Activated CD8-positive, alpha-beta memory T cell treated with anti-CD3 and anti-CD28 coated beads, Interleukin-2, amount 50 U/mL, for 48 hours (primary cell): Measurements from ENCODE around the gene ISYNA1.
A peak's percentile ranks its signal among the peaks of the same experiment; 100 is the strongest.
"Not testable (repeated sequence)": the region's sequence is repeated elsewhere in the genome, so short reads cannot be mapped to it uniquely, and the experiment has no call there.

Experiments used
- DNase-seq: peaks from one replicate; pipeline ENCODE4 v3.0.0-alpha.2; 2020

The ISYNA1 gene

DNA sequence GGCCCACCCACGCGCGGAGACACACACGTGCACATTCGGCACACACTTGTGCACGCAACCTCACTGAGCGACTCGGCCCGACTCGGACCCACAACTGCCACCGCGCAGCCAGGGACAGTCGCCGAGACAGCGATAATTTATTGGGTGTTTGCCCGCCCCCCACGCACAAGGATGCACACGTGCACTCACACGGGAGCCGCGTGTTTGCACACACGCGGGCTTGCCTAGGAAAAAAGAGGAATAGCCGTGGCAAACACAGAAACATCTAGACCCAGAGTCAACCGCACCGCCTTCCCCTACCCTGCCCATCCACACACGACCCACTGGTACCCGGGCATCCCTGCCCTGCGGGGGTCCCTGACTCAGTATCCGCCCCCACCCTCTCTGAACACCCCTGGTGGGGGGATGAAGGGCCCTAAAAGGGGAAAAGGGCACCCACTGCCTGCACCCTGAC is 19.9 kb downstream of the ISYNA1 start:
- DNase-seq, result peak; percentile 73

DNA sequence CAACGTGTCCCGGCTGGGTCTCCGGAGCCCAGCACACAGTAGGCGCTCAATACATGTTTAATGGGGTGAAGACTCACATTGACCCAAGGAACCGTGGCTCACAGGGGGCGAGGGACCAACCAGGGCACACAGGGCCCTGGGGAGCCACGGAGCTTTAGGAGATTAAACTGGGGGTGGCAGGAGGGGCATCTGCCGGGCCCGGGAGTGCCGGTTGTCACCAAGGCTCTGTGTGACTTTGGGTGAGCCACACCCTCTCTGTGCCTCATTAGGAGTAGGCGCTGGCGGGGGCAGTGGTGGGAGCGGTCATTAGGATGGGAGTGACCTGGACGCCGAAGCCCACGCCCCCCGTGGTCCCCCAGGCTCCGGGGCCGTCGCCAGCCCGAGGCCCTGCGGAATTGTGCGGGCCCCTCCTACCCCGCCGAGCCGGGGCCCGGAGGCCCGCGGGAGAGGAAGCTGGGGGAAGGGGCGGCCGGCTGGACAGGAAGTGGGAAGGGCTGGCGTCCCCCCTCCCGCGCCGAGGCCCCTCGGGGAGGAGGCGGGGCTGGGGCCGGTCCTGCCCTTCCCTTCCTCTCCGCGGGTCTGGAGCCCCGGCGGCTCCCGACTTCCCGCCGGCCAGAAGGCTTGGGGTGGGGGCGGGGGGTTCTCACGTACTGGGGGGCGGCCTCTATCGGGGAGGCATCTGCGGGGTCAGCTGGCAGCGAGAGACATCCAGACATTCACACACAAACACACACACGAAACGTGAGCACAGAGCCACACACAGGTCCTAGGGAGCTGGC is 20.5 kb downstream of the ISYNA1 start:
- peak; percentile 71 for DNase-seq

DNA sequence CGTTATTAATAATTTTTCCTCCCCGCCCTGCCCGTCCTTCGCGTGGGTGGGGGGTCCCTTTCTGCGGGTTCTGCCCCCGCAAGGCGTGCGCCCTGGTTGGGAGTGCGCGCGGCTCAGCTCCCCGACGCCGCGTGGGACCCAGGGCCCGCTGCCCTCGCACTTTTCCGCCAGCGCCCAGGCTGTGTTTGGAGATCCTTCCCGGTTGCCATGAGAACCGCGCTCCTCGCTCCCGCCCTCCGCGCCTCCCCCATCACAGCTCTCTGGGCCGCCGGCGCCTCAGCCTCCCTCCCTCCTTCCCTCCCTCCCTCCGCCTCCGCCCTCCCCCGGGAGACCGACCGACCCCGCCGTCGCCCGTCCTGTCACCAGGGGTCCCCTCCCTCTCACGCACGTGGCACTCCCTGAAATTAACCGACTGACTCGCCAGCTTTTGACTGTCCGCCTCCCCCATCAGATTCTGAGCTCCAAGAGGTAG is 21.1 kb downstream of the ISYNA1 start:
- peak; percentile 82 for DNase-seq

DNA sequence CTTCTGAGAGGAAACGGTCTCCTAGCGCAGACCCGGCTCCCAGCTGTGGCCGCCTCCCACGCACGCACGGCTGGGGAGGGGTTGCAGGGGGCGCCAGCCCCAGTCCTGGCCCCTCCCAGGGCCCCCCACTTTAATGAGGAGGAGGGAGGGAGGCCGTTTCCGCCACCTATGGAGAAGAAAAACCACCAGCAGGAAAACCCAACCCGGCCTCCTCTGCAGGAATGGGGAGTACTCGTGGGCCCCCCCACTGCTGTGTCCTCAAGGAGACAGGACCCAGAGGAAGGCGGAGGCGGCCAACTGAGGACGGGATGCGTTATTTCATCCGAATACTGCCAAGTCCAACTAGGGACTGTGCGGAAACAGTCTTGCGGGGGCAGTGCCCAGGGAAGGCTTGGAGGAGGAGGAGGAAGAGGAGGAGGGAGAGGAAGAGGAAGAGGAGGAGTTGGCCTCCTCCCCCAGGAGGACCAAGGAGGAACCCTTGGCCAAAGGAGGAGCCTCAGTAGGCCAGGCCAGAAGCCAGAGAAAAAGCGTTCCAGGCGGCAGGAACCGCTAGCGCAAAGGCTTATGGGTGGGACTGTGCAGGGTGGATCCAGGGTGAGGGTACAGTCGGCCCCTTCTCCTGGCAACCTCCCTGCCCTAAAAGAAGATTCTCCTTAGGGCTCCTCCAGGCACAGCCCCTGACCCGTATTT is 22.6 kb downstream of the ISYNA1 start:
- DNase-seq, result peak; percentile 59

DNA sequence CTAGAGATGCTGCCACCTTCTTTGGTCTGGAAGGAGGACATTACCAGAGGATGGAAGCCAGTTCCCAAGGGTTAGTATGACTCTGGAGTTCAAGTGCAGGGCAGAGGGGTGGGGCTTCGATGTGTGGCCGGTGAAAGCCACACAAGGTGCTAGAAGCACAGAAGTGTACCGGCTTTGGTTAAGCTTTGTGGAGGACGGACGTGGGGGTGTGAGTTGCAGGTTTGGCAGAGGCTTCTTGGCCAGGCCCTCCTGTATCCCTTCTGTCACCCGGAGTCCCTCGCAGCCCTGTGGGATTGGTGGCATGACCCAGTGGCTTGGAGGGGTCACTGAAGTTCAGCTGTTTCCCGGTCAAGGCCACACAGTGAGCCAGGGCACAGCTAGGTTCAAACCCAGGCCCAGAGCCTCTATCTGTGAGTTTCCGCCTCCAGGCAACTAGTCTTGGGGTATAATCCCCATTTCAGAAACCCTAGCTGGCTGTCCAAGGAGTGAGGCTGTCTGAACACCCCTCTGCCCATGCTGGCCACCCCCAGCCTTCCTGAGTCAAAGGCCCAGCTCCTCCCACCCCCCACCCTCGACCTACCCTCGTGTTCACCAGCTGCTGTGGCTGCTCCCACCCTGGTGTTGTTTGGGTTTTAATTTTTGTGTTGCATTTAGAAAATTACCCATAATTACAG is 23.3 kb downstream of the ISYNA1 start:
- DNase-seq, result no peak

DNA sequence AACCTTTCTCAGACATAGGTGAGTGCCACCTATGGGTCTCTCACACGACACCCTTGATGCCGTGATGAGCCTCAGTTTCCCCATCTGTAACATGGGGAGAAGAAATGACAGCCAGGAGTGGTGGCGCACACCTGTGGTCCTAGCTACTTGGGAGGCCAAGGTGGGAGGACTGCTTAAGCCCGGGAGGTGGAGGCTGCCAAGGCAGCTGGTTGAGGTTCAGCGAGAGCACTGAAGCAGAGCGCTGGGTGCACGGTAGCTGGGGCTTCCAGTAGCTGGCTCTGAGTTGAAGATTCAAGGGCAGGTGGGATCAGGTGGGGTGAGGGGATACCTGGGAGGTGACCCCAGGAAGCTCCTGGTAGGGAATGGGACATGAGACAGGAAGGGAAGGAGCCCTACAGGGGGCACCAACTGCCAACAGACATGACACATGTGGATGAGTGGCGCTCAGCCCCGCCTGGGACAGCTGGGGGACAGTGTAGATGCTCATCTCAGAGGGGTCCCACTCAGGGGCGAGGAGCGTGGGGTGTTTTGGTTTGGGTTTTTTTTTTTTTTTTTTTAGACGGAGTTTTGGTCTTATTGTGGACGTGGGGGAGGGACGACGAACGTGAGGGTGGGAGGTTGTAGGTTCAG is 25.2 kb downstream of the ISYNA1 start:
- DNase-seq, result no peak

DNA sequence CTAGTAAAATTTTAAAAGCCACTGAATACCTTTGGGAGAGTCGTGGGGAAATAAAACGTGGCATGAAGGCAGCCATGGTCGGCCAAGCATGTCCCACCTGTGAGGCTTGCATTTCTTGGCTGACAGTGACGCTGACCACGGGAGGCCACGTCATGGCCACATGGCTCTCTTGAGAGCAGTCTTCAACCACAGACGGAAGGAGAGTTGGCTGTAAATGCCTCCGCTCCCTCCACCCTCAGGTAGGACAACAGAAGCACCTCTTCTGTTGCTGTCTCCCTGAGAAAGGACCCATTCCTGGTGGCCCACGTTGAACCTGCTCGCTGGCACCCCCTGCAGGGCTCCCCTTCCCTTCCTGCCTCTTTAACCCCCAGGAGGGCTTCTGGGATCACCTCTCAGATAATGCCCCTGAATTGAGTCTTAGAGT is 29.9 kb downstream of the ISYNA1 start:
- peak; percentile 64 for DNase-seq

DNA sequence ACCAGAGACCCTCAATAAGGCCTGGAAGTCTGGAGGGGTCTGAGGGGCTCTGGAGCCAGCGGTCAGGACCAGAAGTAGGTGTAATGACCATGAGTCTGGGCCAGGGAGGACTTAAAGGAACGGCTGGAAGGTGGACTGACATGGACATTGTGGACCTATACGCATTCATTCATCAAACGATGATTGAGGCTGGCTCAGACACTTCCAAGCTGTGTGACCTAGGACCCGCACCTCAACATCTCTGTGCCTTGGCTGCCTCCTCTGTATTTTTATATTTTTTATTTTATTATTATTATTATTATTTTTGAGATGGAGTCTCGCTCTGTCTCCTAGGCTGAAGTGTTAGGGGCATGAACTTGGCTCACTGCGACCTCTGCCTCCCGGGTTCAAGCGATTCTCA is 31.2 kb downstream of the ISYNA1 start:
- DNase-seq, result no peak

DNA sequence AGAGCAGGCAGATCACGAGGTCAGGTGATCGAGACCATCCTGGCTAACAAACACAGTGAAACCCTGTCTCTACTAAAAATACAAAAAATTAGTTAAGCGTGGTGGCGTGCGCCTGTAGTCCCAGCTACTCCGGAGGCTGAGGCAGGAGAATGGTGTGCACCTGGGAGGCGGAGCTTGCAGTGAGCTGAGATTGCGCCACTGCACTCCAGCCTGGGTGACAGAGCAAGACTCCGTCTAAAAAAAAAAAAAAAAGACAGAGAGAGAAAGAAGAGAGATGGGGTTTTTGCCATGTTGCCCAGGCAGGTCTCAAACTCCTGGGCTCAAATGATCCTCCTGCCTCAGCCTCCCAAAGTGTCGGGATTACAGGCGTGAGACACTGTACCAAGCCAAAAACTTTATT is 32.2 kb downstream of the ISYNA1 start:
- not testable (repeated sequence) for DNase-seq

DNA sequence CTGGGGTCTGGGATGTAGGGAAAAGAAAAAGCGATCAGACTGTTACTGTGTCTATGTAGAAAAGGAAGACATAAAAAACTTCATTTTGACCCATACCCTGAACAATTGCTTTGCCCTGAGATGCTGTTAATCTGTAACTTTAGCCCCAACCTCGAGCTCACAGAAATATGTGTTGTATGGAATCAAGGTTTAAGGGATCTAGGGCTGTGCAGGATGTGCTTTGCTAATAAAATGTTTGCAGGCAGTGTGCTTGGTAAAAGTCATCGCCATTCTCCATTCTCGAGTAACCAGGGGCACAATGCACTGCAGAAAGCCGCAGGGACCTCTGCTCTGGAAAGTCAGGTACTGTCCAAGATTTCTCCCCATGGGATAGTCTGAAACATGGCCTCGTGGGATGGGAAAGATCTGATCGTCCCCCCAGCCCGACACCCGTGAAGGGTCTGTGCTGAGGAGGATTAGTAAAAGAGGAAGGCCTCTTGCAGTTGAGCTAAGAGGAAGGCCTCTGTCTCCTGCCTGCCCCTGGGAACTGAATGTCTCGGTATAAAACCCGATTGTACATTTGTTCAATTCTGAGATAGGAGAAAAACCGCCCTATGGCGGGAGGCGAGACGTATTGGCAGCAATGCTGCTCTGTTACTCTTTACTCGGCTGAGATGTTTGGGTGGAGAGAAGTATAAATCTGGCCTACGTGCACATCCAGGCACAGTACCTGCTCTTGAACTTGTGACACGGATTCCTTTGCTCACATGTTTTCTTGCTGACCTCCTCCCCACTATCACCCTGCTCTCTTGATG is 35.3 kb downstream of the ISYNA1 start:
- not testable (repeated sequence) for DNase-seq

DNA sequence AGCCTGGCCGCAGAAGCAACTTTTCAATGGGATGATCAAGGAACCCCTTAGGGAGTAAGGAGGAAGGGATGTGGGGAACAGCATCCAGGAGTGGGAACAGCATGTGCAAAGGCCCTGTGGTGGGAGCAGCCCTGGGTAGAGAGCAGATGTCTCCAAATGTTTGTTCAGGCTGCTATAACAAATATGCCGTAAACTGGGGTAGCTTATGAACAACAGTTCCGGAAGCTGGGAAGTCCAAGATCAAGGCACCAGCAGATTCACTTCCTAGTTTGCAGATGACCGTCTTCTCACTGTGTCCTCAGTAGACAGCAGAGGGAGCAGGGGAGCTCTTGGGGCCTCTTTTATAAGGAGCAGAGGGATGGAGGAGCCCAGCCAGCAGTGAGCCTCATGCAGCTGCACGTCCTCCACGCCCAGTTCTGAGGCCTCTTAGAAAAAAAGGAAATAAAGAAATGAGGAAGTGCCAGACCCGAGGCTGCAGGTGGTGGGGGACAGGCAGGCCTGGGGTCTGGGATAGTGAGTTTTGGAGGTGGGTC is 36.3 kb downstream of the ISYNA1 start:
- no peak for DNase-seq

DNA sequence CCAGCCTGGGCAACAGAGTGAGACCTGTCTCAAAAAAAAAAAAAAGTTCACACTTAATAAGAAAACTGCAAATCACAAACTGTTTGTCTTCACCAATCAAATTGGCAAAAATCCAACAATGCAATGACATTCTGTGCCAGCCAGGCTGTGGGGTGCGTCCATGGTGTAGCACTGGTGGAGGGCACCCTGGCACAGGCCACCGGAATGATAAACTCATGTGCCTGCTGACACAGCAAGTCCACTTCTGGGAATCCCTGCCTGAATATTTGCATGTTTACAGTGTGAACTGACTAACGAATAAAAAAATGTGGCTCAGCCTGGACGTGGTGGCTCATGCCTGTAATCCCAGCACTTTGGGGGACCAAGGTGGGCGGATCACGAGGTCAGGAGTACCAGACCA is 38.9 kb downstream of the ISYNA1 start:
- no peak for DNase-seq

DNA sequence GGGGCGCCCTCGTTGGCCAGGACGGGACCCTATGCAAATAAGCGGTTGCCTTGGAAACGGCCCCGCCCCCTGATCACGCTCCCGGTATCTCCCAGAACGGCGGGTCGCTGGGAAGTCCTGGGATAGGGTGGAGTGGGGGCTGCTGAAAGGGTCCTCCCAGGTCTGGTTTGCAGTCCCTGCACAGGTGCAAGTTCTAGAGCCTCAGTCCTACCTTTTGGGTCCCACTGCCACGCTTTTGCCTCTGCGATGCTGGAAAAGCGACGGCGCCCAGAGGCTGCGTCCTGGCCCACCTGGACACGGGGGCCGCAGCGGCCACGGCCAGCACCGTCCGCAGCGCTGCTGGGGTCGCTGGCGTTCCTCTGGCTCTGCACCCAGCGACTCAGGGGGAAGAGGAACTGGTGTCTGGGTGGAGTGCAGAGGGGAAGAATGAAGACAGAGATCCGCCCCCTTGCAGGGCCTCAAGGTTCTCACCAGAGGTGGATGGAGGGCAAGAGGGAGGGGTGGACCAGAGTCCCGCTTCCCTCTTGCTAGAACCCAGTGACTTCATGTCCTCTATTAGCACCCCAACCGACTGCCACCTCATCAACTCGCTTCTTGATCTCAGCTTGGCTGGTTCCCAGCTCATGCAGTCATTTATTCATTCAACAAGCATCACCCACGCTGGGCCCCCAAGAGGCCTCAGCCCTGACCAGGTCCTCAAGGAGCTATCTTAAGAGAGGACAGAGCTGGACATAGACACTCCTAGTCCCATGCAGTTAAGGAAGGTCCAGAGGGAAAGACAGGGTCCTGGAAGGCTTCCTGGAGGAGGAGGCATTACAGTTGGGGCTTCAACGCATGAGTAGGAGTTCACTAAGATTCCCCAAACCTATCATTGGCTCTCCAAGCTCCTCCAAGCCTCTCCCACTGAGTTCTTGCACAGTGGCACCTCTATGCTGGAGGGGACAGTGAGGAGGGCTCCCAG is 40.4 kb downstream of the ISYNA1 start, which contains the start of gene LRRC25:
LRRC25 (minus strand) TSS at position 381 of the 961 bp plus-strand sequence. CDS start 659 bp downstream, outside the sequence.
- no peak for DNase-seq

DNA sequence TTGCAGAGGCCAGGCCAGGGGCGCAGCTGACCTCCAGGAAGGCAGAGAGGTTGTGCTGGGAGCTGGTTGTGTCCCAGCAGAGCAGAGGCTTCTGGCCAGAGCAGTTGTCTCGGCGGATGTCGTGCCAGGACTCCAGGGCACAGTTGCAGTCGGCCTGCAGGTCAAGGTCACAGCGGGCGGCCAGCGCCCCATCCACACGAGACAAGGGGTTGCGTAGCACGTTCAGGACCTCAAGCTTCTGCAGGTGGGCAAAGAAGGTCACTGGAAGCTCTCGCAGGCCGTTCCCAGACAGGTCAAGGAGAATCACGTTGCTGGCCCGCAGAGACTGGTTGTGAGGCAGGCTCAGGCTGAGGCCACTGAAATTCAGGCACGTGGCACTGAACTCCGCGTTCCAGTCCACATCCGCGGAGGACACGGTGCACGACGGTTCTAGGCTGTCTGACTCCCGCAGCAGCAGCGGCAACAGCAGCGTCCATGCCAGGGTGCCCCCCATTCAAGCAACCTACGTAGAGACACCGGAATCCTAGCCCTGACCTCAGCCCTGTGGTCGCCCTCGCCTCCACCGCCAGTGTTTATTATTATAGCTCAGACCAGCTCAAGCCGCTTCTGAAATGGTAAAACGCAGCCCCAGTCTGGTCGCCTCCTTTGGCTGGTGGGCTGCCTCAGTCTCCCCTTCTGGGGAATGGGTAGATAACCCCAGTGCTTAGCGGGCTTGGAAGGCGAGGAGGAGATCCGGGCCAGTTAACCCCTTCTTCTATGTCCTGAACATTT is 41.3 kb downstream of the ISYNA1 start:
- DNase-seq, result no peak

DNA sequence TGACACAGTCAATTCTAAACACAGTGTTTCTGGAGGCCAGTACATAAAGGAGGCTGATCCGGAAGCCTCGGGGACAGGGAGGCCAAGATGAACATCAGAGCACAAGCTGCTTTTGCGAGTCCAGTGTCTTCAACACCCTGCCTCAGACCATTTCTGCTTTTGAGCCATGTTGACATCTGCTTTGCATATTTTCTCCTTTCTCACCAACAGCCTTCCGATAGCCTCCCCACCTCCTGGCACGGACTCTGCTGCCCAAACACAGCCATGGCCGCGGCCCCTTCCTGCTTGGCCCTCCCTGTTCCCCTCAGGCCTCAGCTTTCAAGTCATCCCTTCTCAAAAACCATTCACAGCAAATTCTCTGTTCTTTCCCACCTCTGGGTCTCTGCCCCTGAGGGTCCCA is 44.1 kb downstream of the ISYNA1 start:
- no peak for DNase-seq

DNA sequence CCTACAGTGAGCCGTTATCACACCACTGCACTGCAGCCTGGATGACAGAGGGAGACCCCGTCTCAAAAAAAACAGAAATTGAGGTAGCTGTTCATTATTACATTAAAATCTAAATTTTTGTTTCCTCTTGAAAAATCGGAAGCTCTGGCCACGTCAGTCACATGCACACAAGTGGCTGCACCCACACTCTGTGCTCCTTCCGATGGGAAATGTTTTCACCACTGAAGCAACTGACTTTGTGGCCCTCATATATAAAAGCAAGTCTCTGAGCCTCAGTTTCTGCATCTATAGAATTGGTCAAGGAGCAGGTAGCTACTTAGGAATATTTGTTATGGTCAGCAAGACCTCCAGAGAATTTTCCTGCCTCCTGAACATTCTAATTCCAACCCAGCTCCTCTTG is 45.0 kb downstream of the ISYNA1 start:
- no peak for DNase-seq

DNA sequence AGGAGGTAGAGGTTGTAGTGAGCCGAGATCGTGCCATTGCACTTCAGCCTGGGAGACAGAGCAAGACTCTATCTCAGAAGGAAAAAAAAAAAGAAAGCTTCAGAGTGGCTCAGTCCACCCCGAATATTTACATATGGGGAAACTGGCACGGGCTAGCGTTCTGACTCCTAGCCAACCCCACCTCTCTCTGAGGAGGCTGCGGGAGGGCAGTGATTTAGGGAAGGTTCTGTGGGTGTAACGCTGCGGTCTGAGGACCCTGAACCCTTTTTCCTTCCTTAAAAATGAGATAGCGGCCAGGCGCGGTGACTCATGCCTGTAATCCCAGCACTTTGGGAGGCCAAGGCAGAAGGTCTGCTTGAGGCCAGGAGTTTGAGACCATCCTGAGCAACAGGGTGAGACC is 45.5 kb downstream of the ISYNA1 start:
- no peak for DNase-seq

DNA sequence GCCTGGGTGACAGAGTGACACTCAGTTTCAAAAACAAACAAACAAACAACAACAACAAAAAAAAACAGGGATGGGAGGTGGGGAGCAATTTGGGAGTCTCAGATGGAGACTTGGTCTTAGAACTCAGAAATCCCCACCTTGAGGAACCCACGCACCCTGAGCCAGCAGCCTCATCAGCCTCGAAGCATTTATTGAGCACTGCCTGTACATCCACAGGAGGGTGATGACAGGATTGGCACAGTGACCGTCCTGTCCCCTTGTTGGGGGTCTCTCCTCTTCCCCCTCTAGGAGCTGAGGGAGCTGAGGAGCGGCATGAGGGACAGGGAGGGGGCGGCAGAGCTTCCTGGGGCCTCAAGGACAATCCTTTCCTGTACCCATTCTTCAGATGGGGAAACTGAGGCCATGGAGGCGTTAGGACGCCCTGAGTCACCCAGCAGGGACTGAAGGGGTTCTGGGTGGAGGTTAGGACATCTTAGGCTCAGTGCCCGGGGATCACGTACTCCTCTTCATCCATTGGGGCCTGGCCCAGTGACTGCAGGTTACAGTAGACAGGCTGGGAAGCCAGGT is 46.3 kb downstream of the ISYNA1 start:
- DNase-seq, result no peak
